ENCODE measurements around the gene SLC1A3. TPM values are rescaled to one million over a fixed set of nuclear protein-coding genes. Genes with fewer than 3 reads are reported as not detected.

SLC1A3 gene
- total RNA-seq, 2 donors from 2014 or later: 10.5 to 12.7 TPM

DNA sequence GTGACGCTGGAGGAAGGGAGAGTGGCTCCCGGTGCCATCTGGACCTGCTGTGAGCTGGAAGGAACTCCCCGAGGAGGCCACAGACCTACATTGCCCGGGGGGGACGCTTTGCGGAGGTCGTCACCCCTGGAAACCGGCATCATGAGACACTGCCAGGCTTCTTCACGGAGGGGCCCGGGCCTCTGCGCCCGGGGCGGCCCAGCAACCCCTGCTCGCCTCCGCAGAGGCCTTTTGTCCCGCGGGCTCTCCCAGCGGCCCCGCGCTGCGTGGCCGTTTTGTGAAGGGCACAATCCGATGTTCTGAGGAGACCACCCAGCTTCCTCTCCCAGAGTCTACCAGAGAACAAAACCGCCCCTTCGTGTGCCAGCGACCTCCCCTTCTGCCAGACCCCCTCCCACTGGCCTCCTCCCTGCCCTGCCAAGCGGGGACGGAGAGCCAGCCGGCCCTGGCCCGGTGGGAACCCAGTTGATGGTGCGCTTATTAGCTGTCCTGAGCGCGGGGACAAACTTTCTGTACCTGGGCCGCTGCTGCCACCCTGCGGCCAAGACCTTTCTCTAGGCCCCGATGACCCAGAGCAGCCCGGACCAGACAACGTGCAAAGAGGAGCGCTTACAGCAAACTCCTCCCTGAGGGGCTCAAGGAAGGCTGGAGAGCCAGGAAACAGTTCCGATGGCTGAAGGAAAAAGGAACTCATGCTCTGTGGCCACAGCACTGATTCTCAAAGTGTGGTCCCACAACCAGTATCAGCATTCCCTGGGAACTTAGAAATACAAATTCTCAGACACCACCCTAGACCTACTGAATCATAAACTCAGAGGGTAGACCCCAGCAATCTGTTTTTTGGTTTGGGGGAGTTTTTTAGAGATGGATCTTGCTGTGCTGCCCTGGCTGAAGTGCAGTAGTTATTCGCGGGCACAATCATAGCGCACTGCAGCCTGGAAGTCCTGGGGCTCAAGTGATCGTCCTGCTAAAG lies 86.7 kb downstream of the SLC1A3 start:
- DNase-seq (ENCODE audit: low spot score): peak; percentile 66
- H3K27me3 ChIP-seq (replicated peaks; ENCODE audit: insufficient read depth): no peaks in the 10 kb centered on the region
- intact Hi-C loops (cut with DNase I): loop anchor here (5.0 to 10.0 kb wide), 2 partner anchors 188 to 276 kb away; no protein-coding TSS in a partner anchor
- TF ChIP-seq CTCF (IDR thresholded peaks at IDR 0.05) (peak; percentile 23 to 73 (median 52)), POLR2A (IDR thresholded peaks at IDR 0.05) (no peak), POLR2AphosphoS5 (IDR thresholded peaks at IDR 0.05) (no peak)
- H3K36me3 ChIP-seq: no peaks in the 10 kb centered on the region
- 33% methylated on average over 44 of the region's 44 CpGs for WGBS
- H3K4me3 ChIP-seq: no peak overlapping the region
- H3K27ac ChIP-seq: no peak overlapping the region
- H3K9me3 ChIP-seq: no peaks in the 10 kb centered on the region
- no peaks in the 10 kb centered on the region for H3K4me1 ChIP-seq (replicated peaks)

DNA sequence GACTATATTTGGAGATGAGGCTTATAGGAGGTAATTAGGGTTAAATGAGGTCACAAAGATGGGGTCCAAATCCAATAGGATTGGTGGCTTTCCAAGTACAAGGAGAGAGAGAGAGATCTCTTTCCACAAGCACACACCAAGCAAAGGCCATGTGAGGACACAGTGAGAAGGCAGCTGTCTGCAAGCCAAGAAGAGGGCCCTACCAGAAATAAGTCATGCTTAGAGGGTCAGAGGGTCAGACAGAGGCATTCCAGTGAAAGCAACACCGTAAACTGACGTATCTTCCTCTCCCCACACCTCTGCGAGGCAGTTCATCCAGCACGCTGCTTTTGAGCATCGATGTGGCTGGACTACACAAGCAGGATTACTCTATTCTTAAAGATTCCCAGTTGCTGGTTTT lies 87.9 kb downstream of the SLC1A3 start:
- H3K27ac ChIP-seq: no peak overlapping the region
- H3K9me3 ChIP-seq: no peaks in the 10 kb centered on the region
- no peaks in the 10 kb centered on the region for H3K4me1 ChIP-seq (replicated peaks)
- TF ChIP-seq POLR2A (IDR thresholded peaks at IDR 0.05) (no peak), CTCF (IDR thresholded peaks at IDR 0.05) (no peak), POLR2AphosphoS5 (IDR thresholded peaks at IDR 0.05) (no peak)
- no peaks in the 10 kb centered on the region for H3K27me3 ChIP-seq (replicated peaks; ENCODE audit: insufficient read depth)
- no peak overlapping the region for H3K4me3 ChIP-seq
- 81% methylated on average over 5 of the region's 5 CpGs for WGBS
- no peak for DNase-seq (ENCODE audit: low spot score)
- intact Hi-C loops (cut with DNase I): loop anchor here (5.0 to 10.0 kb wide), 2 partner anchors 190 to 277 kb away; no protein-coding TSS in a partner anchor
- no peaks in the 10 kb centered on the region for H3K36me3 ChIP-seq

DNA sequence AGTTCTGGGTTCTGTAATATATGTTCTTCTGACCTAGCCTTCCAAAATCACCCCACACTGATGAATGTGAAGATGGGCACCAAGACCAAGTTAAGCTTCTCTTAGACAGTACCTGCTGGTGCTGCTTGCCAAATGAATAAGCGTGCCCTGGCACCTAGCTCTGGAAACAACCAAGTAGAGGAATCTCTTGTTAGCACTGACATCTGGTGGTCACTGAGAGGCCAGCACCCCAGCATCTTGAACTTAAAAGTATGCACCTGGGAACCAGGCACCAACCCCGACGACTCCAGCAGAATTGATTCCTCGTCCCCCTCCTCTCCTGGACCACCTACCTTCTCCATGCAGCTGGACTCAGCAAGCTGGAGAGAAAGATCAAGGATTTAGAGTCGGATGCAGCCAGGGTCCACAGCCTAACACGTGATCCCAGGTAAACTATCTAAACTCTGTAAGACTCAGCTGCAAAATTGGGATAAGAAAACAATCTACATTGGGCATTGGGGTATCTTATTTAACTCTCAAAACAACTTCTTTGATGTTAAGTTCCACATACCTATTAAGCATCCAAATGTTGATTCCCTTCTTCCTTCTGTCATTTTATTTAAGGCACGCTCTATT lies 89.8 kb downstream of the SLC1A3 start:
- intact Hi-C loops (cut with DNase I): loop anchor here (10.0 kb wide), 1 partner anchor 191 kb away; no protein-coding TSS in a partner anchor
- 24% methylated on average over 7 of the region's 7 CpGs for WGBS

GRCh38 chr5:36698031-36698430 lies 91.6 kb downstream of the SLC1A3 start:
- H3K36me3 ChIP-seq: no peaks in the 10 kb centered on the region
- H3K9me3 ChIP-seq: no peaks in the 10 kb centered on the region
- intact Hi-C loops (cut with DNase I): loop anchor here (10.0 kb wide), 1 partner anchor 193 kb away; no protein-coding TSS in a partner anchor
- H3K4me1 ChIP-seq (replicated peaks): no peaks in the 10 kb centered on the region
- H3K4me3 ChIP-seq: no peak overlapping the region
- H3K27ac ChIP-seq: no peak overlapping the region
- no peak for TF ChIP-seq POLR2AphosphoS5 (IDR thresholded peaks at IDR 0.05)
- no peak for TF ChIP-seq CTCF (IDR thresholded peaks at IDR 0.05)
- TF ChIP-seq POLR2A (IDR thresholded peaks at IDR 0.05): no peak
- DNase-seq (ENCODE audit: low spot score): no peak
- no peaks in the 10 kb centered on the region for H3K27me3 ChIP-seq (replicated peaks; ENCODE audit: insufficient read depth)
- WGBS: 100% methylated on average over 2 of the region's 2 CpGs

More for the DNA sequence above, 89.8 kb downstream of the SLC1A3 start:
- Histone ChIP-seq H3K4me3 (no peak overlapping the region), H3K27me3 (replicated peaks; ENCODE audit: insufficient read depth) (no peaks in the 10 kb centered on the region), H3K36me3 (no peaks in the 10 kb centered on the region), H3K27ac (no peak overlapping the region), H3K9me3 (no peaks in the 10 kb centered on the region), H3K4me1 (replicated peaks) (no peaks in the 10 kb centered on the region)
- no peak for TF ChIP-seq POLR2A (IDR thresholded peaks at IDR 0.05)
- no peak for TF ChIP-seq POLR2AphosphoS5 (IDR thresholded peaks at IDR 0.05)
- peak in 3 of 4 experiments; percentile 45 to 82 (median 68) for TF ChIP-seq CTCF (IDR thresholded peaks at IDR 0.05)
- DNase-seq (ENCODE audit: low spot score): peak; percentile 66

All from prostate gland (tissue), 2 donors.